ENCODE results near the gene GBGT1. TPM values are rescaled to one million over a fixed set of nuclear protein-coding genes. Genes with fewer than 3 reads are reported as not detected.

The GBGT1 gene
- total RNA-seq, 1 donor: 3.3 TPM

DNA sequence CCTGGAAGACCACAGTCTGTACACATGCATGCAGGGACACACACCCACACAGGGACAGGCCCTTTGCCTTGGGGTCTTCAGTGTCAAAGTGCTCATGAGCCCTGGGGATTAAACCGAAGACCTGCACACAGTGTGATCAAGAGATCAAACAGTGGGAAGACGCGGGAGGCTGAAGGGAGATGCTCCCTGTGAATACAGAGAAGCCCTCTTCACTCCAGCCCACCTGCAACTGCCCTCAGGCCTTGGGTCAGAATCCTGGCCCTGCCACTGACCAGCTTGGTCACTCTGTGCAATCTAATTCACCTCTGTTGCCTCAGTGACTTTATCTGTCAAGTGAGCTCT lies 45.6 kb downstream of the GBGT1 start:
- H3K4me1 ChIP-seq (ENCODE audit: insufficient read depth, low read length): peaks cover 44% of the 10 kb centered on the region
- no peak overlapping the region for H3K4me2 ChIP-seq (ENCODE audit: insufficient read depth, low read length)
- DNase-seq (ENCODE audit: insufficient read length, low spot score, missing footprints): no peak
- no peaks in the 10 kb centered on the region for H3K27me3 ChIP-seq (ENCODE audit: insufficient read depth, low read length)
- peaks cover 6% of the 10 kb centered on the region for H3K79me2 ChIP-seq (ENCODE audit: insufficient read depth, low read length)
- no peak overlapping the region for H3K4me3 ChIP-seq (ENCODE audit: insufficient read depth, low read length)
- H3K36me3 ChIP-seq (ENCODE audit: insufficient read depth, low read length): no peaks in the 10 kb centered on the region
- TF ChIP-seq CTCF (IDR thresholded peaks at IDR 0.05; ENCODE audit: extremely low read depth, low read depth, low read length): no peak
- H3K9me3 ChIP-seq (ENCODE audit: low read depth, low read length): no peaks in the 10 kb centered on the region
- no peak overlapping the region for H2AFZ ChIP-seq (ENCODE audit: low read length)
- peaks cover 71% of the 10 kb centered on the region for H4K20me1 ChIP-seq (ENCODE audit: insufficient read depth, low read length)
- no peak overlapping the region for H3K27ac ChIP-seq (ENCODE audit: low read depth, low read length)

GRCh38 chr9:133117271-133118178 lies 46.2 kb downstream of the GBGT1 start:
- Histone ChIP-seq H3K27me3 (ENCODE audit: insufficient read depth, low read length) (no peaks in the 10 kb centered on the region), H3K79me2 (ENCODE audit: insufficient read depth, low read length) (peaks cover 6% of the 10 kb centered on the region), H3K36me3 (ENCODE audit: insufficient read depth, low read length) (no peaks in the 10 kb centered on the region), H4K20me1 (ENCODE audit: insufficient read depth, low read length) (peaks cover 77% of the 10 kb centered on the region), H3K9me3 (ENCODE audit: low read depth, low read length) (no peaks in the 10 kb centered on the region), H3K4me3 (ENCODE audit: insufficient read depth, low read length) (no peak overlapping the region), H3K4me2 (ENCODE audit: insufficient read depth, low read length) (no peak overlapping the region), H2AFZ (ENCODE audit: low read length) (no peak overlapping the region), H3K27ac (ENCODE audit: low read depth, low read length) (no peak overlapping the region), H3K4me1 (ENCODE audit: insufficient read depth, low read length) (peaks cover 42% of the 10 kb centered on the region)
- TF ChIP-seq CTCF (IDR thresholded peaks at IDR 0.05; ENCODE audit: extremely low read depth, low read depth, low read length): no peak
- peak; percentile 91 for DNase-seq (ENCODE audit: insufficient read length, low spot score, missing footprints)

GRCh38 chr9:133116346-133117231 lies 47.1 kb downstream of the GBGT1 start:
- no peaks in the 10 kb centered on the region for H3K36me3 ChIP-seq (ENCODE audit: insufficient read depth, low read length)
- no peak overlapping the region for H3K4me2 ChIP-seq (ENCODE audit: insufficient read depth, low read length)
- H3K27me3 ChIP-seq (ENCODE audit: insufficient read depth, low read length): no peaks in the 10 kb centered on the region
- DNase-seq (ENCODE audit: insufficient read length, low spot score, missing footprints): peak; percentile 83
- H2AFZ ChIP-seq (ENCODE audit: low read length): no peak overlapping the region
- H3K27ac ChIP-seq (ENCODE audit: low read depth, low read length): no peak overlapping the region
- H3K4me3 ChIP-seq (ENCODE audit: insufficient read depth, low read length): no peak overlapping the region
- TF ChIP-seq CTCF (IDR thresholded peaks at IDR 0.05; ENCODE audit: extremely low read depth, low read depth, low read length): no peak
- peaks cover 6% of the 10 kb centered on the region for H3K79me2 ChIP-seq (ENCODE audit: insufficient read depth, low read length)
- peaks cover 84% of the 10 kb centered on the region for H4K20me1 ChIP-seq (ENCODE audit: insufficient read depth, low read length)
- no peaks in the 10 kb centered on the region for H3K9me3 ChIP-seq (ENCODE audit: low read depth, low read length)
- H3K4me1 ChIP-seq (ENCODE audit: insufficient read depth, low read length): peaks cover 42% of the 10 kb centered on the region
